HepG2 (cell line): ENCODE measurements around the gene CPEB3. TPM values are rescaled to one million over a fixed set of nuclear protein-coding genes. Genes with fewer than 3 reads are reported as not detected.

ENCODE experiments used
- CCAR2 ChIP-seq: fragments of 200-400 bp; formaldehyde crosslinking; optimal IDR thresholded peaks from 2 replicates; pipeline ENCODE3; 2018; ENCODE audit warnings: low read depth, mild to moderate bottlenecking, low read length, moderate library complexity
- DNMT1 ChIP-seq: sonication (generic); formaldehyde crosslinking; IDR thresholded peaks from 2 replicates; pipeline ENCODE4 v1.5.1; 2020; ENCODE audit warnings: mild to moderate bottlenecking, missing genetic modification reagents
- HNRNPH1 ChIP-seq: fragments of 200-400 bp; formaldehyde crosslinking; optimal IDR thresholded peaks from 2 replicates; pipeline ENCODE3; 2017; ENCODE audit warnings: mild to moderate bottlenecking, low read depth, low read length
- MED8 ChIP-seq: sonication (generic); formaldehyde crosslinking; IDR thresholded peaks from 2 replicates; pipeline ENCODE4 v1.8.1; 2023; ENCODE audit warnings: mild to moderate bottlenecking, missing genetic modification reagents; ENCODE audit not compliant: insufficient replicate concordance
- MEIS1 ChIP-seq: sonication (generic); formaldehyde crosslinking; IDR thresholded peaks from 2 replicates; pipeline ENCODE4 v1.9.0; 2021; ENCODE audit warnings: mild to moderate bottlenecking, missing genetic modification reagents, moderate library complexity, borderline replicate concordance
- NAIF1 ChIP-seq: sonication (generic); formaldehyde crosslinking; IDR thresholded peaks from 2 replicates; pipeline ENCODE4 v1.5.0; 2020; ENCODE audit warnings: mild to moderate bottlenecking, missing genetic modification reagents, borderline replicate concordance
- NFE2 ChIP-seq: sonication (generic); formaldehyde crosslinking; IDR thresholded peaks from 2 replicates; pipeline ENCODE4 v1.4.0; 2020; ENCODE audit warnings: missing genetic modification reagents
- NFE2L2 ChIP-seq: fragments of 150-350 bp; IDR thresholded peaks from 2 replicates; pipeline ENCODE4 v1.6.1; 2014; ENCODE audit warnings: low read length
- PHF20 ChIP-seq: sonication (generic); formaldehyde crosslinking; IDR thresholded peaks from 2 replicates; pipeline ENCODE4 v1.5.0; 2020; ENCODE audit warnings: mild to moderate bottlenecking, missing genetic modification reagents
- RFXANK ChIP-seq: IDR thresholded peaks from 2 replicates; pipeline ENCODE4 v1.6.1; 2016
- SMC3 ChIP-seq: IDR thresholded peaks from 2 replicates; pipeline ENCODE4 v1.6.1; 2011; ENCODE audit warnings: low read length, improper control_type of control experiment
- STAT5B ChIP-seq: sonication (generic); formaldehyde crosslinking; IDR thresholded peaks from 2 replicates; pipeline ENCODE4 v1.4.0; 2020; ENCODE audit warnings: missing genetic modification reagents
- TP53 ChIP-seq: sonication (generic); formaldehyde crosslinking; conservative IDR thresholded peaks from 2 replicates; pipeline ENCODE4 v1.4.0; 2020; ENCODE audit warnings: missing genetic modification reagents
- ZNF10 ChIP-seq: sonication (generic); formaldehyde crosslinking; IDR thresholded peaks from 2 replicates; pipeline ENCODE4 v1.4.0; 2020; ENCODE audit warnings: mild to moderate bottlenecking, low read depth, missing genetic modification reagents, borderline replicate concordance
- ZNF256 ChIP-seq: sonication (generic); formaldehyde crosslinking; conservative IDR thresholded peaks from 2 replicates; pipeline ENCODE4 v1.4.0; 2020; ENCODE audit warnings: missing genetic modification reagents
- ZNF292 ChIP-seq: sonication (generic); formaldehyde crosslinking; IDR thresholded peaks from 2 replicates; pipeline ENCODE4 v1.8.1; 2022; ENCODE audit warnings: mild to moderate bottlenecking, low read depth, missing genetic modification reagents, borderline replicate concordance
- ZNF317 ChIP-seq: sonication (generic); formaldehyde crosslinking; IDR thresholded peaks from 2 replicates; pipeline ENCODE4 v1.5.0; 2020; ENCODE audit warnings: mild to moderate bottlenecking, missing genetic modification reagents
- ZNF569 ChIP-seq: sonication (generic); formaldehyde crosslinking; IDR thresholded peaks from 2 replicates; pipeline ENCODE4 v1.5.0; 2020; ENCODE audit warnings: mild to moderate bottlenecking, missing genetic modification reagents, moderate library complexity, borderline replicate concordance
- ZNF747 ChIP-seq: sonication (generic); formaldehyde crosslinking; IDR thresholded peaks from 2 replicates; pipeline ENCODE4 v1.8.1; 2023; ENCODE audit warnings: missing genetic modification reagents, mild to moderate bottlenecking, borderline replicate concordance
- ZNF782 ChIP-seq: sonication (generic); formaldehyde crosslinking; IDR thresholded peaks from 2 replicates; pipeline ENCODE4 v1.4.0; 2020; ENCODE audit warnings: missing genetic modification reagents, mild to moderate bottlenecking, borderline replicate concordance
- ZNF883 ChIP-seq: sonication (generic); formaldehyde crosslinking; IDR thresholded peaks from 2 replicates; pipeline ENCODE4 v1.5.1; 2020; ENCODE audit warnings: mild to moderate bottlenecking, missing genetic modification reagents; ENCODE audit errors: not compliant biosample characterization
- ZZZ3 ChIP-seq: sonication (generic); formaldehyde crosslinking; IDR thresholded peaks from 2 replicates; pipeline ENCODE4 v1.4.0; 2020; ENCODE audit warnings: missing genetic modification reagents, mild to moderate bottlenecking, borderline replicate concordance
- polyA plus RNA-seq, 8 experiments: library from polyadenylated mRNA; depleted of rRNA in 3 of 8; stranded (reverse) in 7 of 8; unstranded in 1 of 8; fragments of >200 nt; fragmentation: Illumina TruSeq in 4 of 8; extraction: Trizol in 4 of 8; gene quantifications; 2 replicates each; pipeline versions ENCODE4 v1.2.1 to v1.2.3, GENCODE V29; 2011 to 2016; ENCODE audit warnings: low read depth in 4 of 8, missing spikeins in 1 of 8, mixed read lengths in 1 of 8; ENCODE audit not compliant: insufficient read depth in 1 of 8
- total RNA-seq, 5 experiments: library from RNA; depleted of rRNA; stranded (reverse); fragments of >200 nt; fragmentation: Illumina TruSeq; extraction: Trizol; gene quantifications; 2 replicates each; pipeline ENCODE4 v1.2.3, GENCODE V29; 2016; ENCODE audit warnings: low read depth in 1 of 5
- TF ChIP-seq, protein P1 (sequence below): fragments of 450-650 bp; IDR thresholded peaks from 2 replicates; pipeline ENCODE4 v1.6.1; 2017
- TF ChIP-seq, protein P2 (sequence below): sonication (generic); formaldehyde crosslinking; IDR thresholded peaks from 2 replicates; pipeline ENCODE4 v1.5.0; 2020; ENCODE audit warnings: missing genetic modification reagents
- TF ChIP-seq, protein P3 (sequence below): sonication (generic); formaldehyde crosslinking; IDR thresholded peaks from 2 replicates; pipeline ENCODE4 v1.8.0; 2022; ENCODE audit warnings: mild to moderate bottlenecking, missing genetic modification reagents
- TF ChIP-seq, protein P4 (sequence below): sonication (generic); formaldehyde crosslinking; IDR thresholded peaks from 2 replicates; pipeline ENCODE4 v1.5.1; 2020; ENCODE audit warnings: missing genetic modification reagents, mild to moderate bottlenecking, borderline replicate concordance

The CPEB3 gene
- total and polyA plus RNA-seq, 2 of the 13 experiments (the other 11 are each of a cell fraction or from before 2014, with no cell fraction given), result 0.66 to 0.70 TPM

DNA sequence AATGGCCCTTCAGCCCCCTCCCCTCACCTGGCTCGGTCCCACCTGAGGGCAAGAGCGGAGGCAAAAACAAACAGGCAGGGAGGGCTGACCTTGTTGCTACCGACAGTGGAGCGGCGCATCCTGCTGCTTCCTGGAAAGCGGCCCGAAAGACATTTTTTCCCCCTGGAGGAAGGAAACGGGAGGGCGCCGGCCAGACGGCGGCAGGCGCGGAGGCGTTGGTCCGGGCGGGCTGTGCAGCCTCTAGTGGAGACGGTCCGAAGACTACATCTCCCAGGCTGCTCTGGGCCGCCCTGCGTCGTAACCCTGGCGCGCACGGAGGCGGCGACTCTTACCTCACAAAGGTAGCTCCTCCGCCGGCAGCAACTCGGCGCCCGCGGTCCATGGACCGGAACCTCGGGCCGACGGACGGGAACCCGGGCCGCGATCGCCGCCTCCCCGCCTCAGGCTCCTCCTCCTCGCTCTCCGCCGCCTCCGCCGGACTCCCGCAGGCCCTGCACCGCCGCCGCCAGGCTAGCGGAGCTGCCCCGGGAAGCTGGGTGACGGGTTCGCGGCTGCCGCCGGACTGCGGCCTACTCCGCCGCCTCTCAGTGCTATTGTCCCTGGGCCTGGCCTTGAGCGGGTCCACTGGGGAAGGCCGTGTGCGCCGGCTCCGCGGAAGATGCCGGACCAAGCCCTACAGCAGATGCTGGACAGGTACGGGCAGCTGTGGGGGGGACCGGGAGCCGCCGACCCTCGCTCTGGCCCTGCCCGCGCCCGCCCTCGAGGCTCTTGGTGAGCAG lies at the start of gene CPEB3, which contains the start of gene MARCHF5 (continued):
- TF ChIP-seq ZNF10 (CRISPR knock-in tag) (no peak), NAIF1 (CRISPR knock-in tag) (peak; percentile 22; the same call in 1 of the 2 replicates), CCAR2 (peak; percentile 72), ZZZ3 (CRISPR knock-in tag) (peak; percentile 88), ZNF883 (CRISPR knock-in tag) (no peak), DNMT1 (CRISPR knock-in tag) (no peak), ZNF747 (CRISPR knock-in tag) (peak; percentile 59; the same call in 1 of the 2 replicates), STAT5B (CRISPR knock-in tag) (no peak), ZNF292 (CRISPR knock-in tag) (no peak), ZNF317 (CRISPR knock-in tag) (peak; percentile 40; the same call in 1 of the 2 replicates), MED8 (CRISPR knock-in tag) (peak; percentile 77), HNRNPH1 (no peak), ZNF782 (CRISPR knock-in tag) (no peak; the same call in none of the 2 replicates), SMC3 (no peak; the same call in 1 of the 2 replicates), NFE2L2 (no peak), MEIS1 (0 out of 2 replicates have a peak, but pooled peaks have one; percentile 57), ZNF256 (CRISPR knock-in tag) (no peak), RFXANK (no peak), NFE2 (CRISPR knock-in tag) (no peak), TP53 (no peak), ZNF569 (CRISPR knock-in tag) (peak; percentile 69; the same call in 1 of the 2 replicates), PHF20 (CRISPR knock-in tag) (peak; percentile 83)
- TF ChIP-seq, protein P1, sequence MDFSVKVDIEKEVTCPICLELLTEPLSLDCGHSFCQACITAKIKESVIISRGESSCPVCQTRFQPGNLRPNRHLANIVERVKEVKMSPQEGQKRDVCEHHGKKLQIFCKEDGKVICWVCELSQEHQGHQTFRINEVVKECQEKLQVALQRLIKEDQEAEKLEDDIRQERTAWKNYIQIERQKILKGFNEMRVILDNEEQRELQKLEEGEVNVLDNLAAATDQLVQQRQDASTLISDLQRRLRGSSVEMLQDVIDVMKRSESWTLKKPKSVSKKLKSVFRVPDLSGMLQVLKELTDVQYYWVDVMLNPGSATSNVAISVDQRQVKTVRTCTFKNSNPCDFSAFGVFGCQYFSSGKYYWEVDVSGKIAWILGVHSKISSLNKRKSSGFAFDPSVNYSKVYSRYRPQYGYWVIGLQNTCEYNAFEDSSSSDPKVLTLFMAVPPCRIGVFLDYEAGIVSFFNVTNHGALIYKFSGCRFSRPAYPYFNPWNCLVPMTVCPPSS, result no peak
- TF ChIP-seq, protein P2, sequence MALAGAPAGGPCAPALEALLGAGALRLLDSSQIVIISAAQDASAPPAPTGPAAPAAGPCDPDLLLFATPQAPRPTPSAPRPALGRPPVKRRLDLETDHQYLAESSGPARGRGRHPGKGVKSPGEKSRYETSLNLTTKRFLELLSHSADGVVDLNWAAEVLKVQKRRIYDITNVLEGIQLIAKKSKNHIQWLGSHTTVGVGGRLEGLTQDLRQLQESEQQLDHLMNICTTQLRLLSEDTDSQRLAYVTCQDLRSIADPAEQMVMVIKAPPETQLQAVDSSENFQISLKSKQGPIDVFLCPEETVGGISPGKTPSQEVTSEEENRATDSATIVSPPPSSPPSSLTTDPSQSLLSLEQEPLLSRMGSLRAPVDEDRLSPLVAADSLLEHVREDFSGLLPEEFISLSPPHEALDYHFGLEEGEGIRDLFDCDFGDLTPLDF, result peak; percentile 69; the same call in 1 of the 2 replicates
- TF ChIP-seq, protein P3, sequence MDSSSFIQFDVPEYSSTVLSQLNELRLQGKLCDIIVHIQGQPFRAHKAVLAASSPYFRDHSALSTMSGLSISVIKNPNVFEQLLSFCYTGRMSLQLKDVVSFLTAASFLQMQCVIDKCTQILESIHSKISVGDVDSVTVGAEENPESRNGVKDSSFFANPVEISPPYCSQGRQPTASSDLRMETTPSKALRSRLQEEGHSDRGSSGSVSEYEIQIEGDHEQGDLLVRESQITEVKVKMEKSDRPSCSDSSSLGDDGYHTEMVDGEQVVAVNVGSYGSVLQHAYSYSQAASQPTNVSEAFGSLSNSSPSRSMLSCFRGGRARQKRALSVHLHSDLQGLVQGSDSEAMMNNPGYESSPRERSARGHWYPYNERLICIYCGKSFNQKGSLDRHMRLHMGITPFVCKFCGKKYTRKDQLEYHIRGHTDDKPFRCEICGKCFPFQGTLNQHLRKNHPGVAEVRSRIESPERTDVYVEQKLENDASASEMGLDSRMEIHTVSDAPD, result 0 out of 2 replicates have a peak, but pooled peaks have one; percentile 72
- TF ChIP-seq, protein P4, sequence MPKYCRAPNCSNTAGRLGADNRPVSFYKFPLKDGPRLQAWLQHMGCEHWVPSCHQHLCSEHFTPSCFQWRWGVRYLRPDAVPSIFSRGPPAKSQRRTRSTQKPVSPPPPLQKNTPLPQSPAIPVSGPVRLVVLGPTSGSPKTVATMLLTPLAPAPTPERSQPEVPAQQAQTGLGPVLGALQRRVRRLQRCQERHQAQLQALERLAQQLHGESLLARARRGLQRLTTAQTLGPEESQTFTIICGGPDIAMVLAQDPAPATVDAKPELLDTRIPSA (CRISPR knock-in tag), result peak; percentile 57; the same call in 1 of the 2 replicates
